ENCODE data around the gene MOB4.
"Not testable (repeated sequence)": the region's sequence is repeated elsewhere in the genome, so short reads cannot be mapped to it uniquely, and the experiment has no call there.

MOB4 gene

DNA sequence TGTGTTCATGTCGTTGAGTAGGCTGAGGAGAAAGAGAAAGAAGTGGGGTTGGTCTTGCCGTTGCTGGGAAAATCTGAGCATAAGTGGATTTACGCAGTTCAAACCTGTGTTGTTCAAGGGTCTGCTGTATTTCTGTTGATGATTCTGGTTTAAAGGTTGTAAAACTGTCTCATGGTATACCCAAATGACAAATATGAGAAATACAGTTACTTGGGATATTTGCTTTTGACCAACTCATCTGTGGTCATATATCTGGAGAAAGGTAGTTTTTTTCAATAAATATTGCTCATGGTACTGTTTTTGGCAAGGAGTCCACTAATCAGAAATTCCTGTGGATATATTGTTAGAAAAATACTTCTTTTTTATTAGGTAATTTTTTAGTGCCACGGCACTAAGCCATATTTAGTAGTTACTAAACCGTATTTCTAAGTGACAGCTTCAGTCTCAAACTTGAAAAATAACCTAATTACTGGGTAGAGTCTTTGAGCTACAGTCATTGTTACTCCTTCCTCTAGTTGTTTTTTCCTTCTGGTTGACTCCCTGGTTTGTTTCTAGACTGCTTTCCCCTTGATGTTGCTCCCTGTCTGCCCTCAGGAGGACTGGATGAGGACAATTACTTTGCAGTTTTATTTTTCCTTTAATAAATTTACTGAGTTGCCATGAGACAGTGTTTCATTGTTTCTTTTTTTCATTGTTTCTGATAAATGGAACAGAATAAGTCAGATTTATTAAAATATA lies 31.5 kb downstream of the MOB4 start:
- DNase-seq (ENCODE audit: low read depth): no peak
- H3K4me3 ChIP-seq (ENCODE audit: low read depth, low read length): no peak overlapping the region
- TF ChIP-seq, protein P1, sequence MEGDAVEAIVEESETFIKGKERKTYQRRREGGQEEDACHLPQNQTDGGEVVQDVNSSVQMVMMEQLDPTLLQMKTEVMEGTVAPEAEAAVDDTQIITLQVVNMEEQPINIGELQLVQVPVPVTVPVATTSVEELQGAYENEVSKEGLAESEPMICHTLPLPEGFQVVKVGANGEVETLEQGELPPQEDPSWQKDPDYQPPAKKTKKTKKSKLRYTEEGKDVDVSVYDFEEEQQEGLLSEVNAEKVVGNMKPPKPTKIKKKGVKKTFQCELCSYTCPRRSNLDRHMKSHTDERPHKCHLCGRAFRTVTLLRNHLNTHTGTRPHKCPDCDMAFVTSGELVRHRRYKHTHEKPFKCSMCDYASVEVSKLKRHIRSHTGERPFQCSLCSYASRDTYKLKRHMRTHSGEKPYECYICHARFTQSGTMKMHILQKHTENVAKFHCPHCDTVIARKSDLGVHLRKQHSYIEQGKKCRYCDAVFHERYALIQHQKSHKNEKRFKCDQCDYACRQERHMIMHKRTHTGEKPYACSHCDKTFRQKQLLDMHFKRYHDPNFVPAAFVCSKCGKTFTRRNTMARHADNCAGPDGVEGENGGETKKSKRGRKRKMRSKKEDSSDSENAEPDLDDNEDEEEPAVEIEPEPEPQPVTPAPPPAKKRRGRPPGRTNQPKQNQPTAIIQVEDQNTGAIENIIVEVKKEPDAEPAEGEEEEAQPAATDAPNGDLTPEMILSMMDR (IDR thresholded peaks at IDR 0.05; ENCODE audit: low read depth, low read length, missing control alignments): no peak

DNA sequence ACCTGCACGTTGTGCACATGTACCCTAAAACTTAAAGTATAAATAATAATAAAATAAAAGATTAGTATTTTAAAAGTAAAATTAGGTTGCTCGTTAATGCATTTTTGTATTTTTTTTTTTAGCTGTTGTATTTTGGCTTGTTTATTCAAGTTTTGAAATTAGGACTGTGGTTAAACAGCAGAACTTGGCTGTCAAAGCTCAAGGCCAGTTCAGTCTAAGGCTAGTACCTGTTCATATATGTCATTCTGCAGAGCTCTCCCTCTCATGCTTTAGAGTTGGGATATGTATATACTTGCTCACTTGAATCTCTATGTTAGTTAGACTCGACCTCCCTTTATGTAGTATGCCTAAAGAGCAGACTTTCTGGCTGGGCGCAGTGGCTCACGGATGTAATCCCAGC lies 32.7 kb downstream of the MOB4 start:
- DNase-seq (ENCODE audit: low read depth): no peak
- TF ChIP-seq, protein P1 (IDR thresholded peaks at IDR 0.05; ENCODE audit: low read depth, low read length, missing control alignments): no peak
- no peak overlapping the region for H3K4me3 ChIP-seq (ENCODE audit: low read depth, low read length)

DNA sequence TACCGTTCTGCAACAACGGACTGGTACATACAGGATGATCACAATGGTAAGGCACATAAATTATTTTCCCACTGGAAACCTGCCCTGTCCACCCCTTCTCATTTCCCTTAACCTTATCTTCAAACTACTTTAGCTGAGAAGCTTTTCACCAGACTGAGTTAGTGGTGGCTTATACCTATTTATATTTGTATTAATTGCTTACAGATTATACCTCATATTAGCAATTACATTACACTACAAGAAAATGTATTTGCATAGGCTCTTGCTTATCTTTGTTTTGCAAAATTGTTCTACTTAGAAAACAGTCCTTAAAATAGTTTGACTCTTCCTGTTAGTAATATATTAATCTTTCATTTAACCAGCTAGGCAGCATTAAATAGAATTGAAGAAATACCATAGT lies 35.4 kb downstream of the MOB4 start:
- H3K4me3 ChIP-seq (ENCODE audit: low read depth, low read length); DNase-seq (ENCODE audit: low read depth): not testable (repeated sequence)

DNA sequence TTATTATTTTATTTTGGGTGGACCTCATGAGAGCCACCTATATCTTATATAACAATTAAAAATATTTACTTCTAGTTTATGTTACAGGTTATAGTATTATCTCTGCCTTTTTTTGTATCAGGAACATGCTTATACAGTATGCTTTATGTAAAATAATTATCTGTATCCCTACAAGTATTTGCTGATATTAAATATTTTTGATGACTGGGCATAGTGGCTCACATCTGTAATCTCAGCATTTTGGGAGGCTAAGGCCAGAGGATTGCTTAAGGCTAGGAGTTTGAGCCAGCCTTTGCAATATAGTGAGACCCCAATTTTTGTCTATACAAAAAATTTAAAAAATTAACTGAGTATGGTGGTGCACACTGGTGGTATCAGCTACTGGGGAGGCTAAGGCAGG lies 39.6 kb downstream of the MOB4 start:
- no peak overlapping the region for H3K4me3 ChIP-seq (ENCODE audit: low read depth, low read length)
- TF ChIP-seq, protein P1 (IDR thresholded peaks at IDR 0.05; ENCODE audit: low read depth, low read length, missing control alignments): no peak
- no peak for DNase-seq (ENCODE audit: low read depth)

DNA sequence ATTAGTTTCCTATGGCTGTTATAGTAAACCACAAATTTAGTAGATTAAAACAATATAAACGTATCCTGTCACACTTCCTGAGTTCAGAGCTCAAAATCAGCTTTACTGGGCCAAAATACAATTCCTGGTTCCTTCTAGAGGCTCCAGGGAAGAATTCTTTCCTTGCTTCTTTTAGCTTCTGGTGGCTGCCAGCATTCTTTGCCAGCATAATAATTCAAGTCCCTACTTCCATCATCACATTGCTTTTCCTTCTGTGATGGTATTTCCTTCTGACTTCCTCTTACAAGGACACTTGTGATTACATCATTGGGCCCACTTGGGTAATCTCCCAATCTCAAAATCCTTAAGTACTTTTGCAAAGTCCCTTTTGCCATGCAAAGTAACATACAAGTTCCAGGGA lies 40.6 kb downstream of the MOB4 start:
- no peak for DNase-seq (ENCODE audit: low read depth)
- TF ChIP-seq, protein P1 (IDR thresholded peaks at IDR 0.05; ENCODE audit: low read depth, low read length, missing control alignments): no peak

DNA sequence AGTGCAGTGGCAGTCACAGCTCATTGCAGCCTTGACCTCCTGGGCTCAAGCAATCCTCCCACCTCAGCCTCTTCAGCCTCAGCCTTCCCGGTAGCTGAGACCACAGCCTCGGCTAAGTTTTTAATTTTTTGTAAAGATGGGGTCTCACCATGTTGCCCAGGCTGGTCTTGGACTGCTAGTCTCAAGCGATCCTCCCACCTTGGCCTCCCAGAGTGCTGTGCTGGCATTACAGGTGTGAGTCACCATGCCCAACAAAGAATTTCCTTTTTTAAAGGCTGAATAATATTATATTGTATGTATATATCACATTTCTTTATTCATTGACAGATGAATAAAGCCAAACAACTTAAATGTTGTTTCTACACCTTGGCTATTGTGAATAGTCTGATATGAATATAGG lies 42.5 kb downstream of the MOB4 start:
- no peak for DNase-seq (ENCODE audit: low read depth)
- H3K4me3 ChIP-seq (ENCODE audit: low read depth, low read length): no peak overlapping the region
- TF ChIP-seq, protein P1 (IDR thresholded peaks at IDR 0.05; ENCODE audit: low read depth, low read length, missing control alignments): no peak

More for the DNA sequence above, 40.6 kb downstream of the MOB4 start:
- no peak overlapping the region for H3K4me3 ChIP-seq (ENCODE audit: low read depth, low read length)

DNA sequence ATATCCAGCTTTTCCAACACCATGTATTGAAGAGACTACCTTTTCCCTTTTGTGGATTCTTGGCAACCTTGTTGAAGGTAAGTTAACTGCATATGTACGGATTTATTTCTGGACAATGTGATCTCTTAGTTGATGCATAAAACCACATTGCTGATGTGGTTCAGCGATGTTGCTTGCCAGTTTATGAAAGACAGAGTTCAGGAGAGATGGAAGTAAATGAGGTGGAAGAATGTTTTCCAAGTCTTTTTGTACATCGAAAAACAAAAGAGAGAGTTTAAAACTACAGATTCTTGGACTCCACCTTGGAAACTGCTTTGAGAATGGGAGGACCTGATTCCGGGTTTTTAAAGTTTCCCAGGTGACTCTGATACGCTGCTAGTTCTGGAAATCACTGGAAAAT lies 43.8 kb downstream of the MOB4 start:
- no peak for DNase-seq (ENCODE audit: low read depth)
- TF ChIP-seq, protein P1 (IDR thresholded peaks at IDR 0.05; ENCODE audit: low read depth, low read length, missing control alignments): no peak
- H3K4me3 ChIP-seq (ENCODE audit: low read depth, low read length): no peak overlapping the region
